ENCODE results near the gene MED13L. TPM values are rescaled to one million over a fixed set of nuclear protein-coding genes. Genes with fewer than 3 reads are reported as not detected.

MED13L gene
- polyA plus RNA-seq, 1 of the 3 experiments (the other 2 are of a cell fraction): 17.1 TPM

- peak; percentile 90 for TF ChIP-seq NFIC (IDR thresholded peaks at IDR 0.05; ENCODE audit: borderline replicate concordance)
- TF ChIP-seq TCF12 (IDR thresholded peaks at IDR 0.05): peak; percentile 51
- peak; percentile 36; the same call in 1 of the 2 replicates for TF ChIP-seq PBX3 (IDR thresholded peaks at IDR 0.05)
- TF ChIP-seq RFX5 (IDR thresholded peaks at IDR 0.05; ENCODE audit: low read length): no peak
- no peak for TF ChIP-seq TEAD4 (IDR thresholded peaks at IDR 0.05; ENCODE audit: borderline replicate concordance, insufficient read depth)
- TF ChIP-seq FOSL2 (IDR thresholded peaks at IDR 0.05; ENCODE audit: borderline replicate concordance, low read depth): peak; percentile 55; the same call in 1 of the 2 replicates
- 0 out of 4 replicates have a peak, but pooled peaks of 1 of the 2 experiments have one; percentile 18 for TF ChIP-seq EP300 (IDR thresholded peaks at IDR 0.05; ENCODE audit: borderline replicate concordance in 1 of 2, low read depth in 1 of 2, low read length in 1 of 2)
- TF ChIP-seq CTCF (IDR thresholded peaks at IDR 0.05): no peak
- 0 out of 2 replicates have a peak, but pooled peaks have one; percentile 14 for TF ChIP-seq SIN3A (IDR thresholded peaks at IDR 0.05; ENCODE audit: borderline replicate concordance, low read depth, low read length)
- no peak for TF ChIP-seq NRF1 (IDR thresholded peaks at IDR 0.05; ENCODE audit: low read depth, low read length)
- TF ChIP-seq TAF1 (IDR thresholded peaks at IDR 0.05; ENCODE audit: borderline replicate concordance, low read depth, low read length): no peak
- peak; percentile 40 for TF ChIP-seq JUND (IDR thresholded peaks at IDR 0.05)
- no peak; the same call in 1 of the 2 replicates for TF ChIP-seq RXRA (IDR thresholded peaks at IDR 0.05; ENCODE audit: borderline replicate concordance, low read depth)
- TF ChIP-seq SMC3 (IDR thresholded peaks at IDR 0.05; ENCODE audit: low read depth, low read length): no peak
- TF ChIP-seq FOXJ3 (CRISPR knock-in tag; IDR thresholded peaks at IDR 0.05): no peak
- no peaks in the 10 kb centered on the region for H3K9me2 ChIP-seq
- H4K20me1 ChIP-seq (ENCODE audit: insufficient read depth): peaks cover 97% of the 10 kb centered on the region
- no peaks in the 10 kb centered on the region for H3K9me3 ChIP-seq
- peak; percentile 44 for DNase-seq
- H3K4me1 ChIP-seq (ENCODE audit: control insufficient read depth in 1 of 2, insufficient read depth in 2 of 2, low read depth in 1 of 2, low read length in 1 of 2): peaks cover 17 to 69% of the 10 kb centered on the region in 2 experiments
- ChIA-PET CTCF (interaction anchor here (0.6 to 2.7 kb wide), 3 partner anchors 9 to 237 kb away, joined by 3 to 7 read pairs (median 3); no protein-coding TSS in a partner anchor), POLR2A (interaction anchor here (0.9 kb wide), 1 partner anchor 35 kb away, joined by 3 read pairs; no protein-coding TSS in a partner anchor)
- peak overlapping the region; percentile 12; the same call in 1 of the 2 replicates for H3K4me2 ChIP-seq
- H3K27ac ChIP-seq (ENCODE audit: low read depth in 2 of 2, low read length in 1 of 2): peak overlapping the region in 1 of 2 experiments; percentile 81; a peak in 2 of 4 replicates
- H3K79me2 ChIP-seq (ENCODE audit: insufficient read depth): peaks cover 100% of the 10 kb centered on the region
- no peaks in the 10 kb centered on the region for H3K36me3 ChIP-seq (replicated peaks in 1 of 2; ENCODE audit: control insufficient read depth in 1 of 2, insufficient read depth in 2 of 2, low read length in 1 of 2)
- 51% methylated on average over 3 of the region's 3 CpGs for WGBS (ENCODE audit: low lambda C conversion rate)
- no peak overlapping the region for H3K4me3 ChIP-seq (ENCODE audit: low read depth in 2 of 2, low read length in 1 of 2)
- no peak overlapping the region for H2AFZ ChIP-seq (ENCODE audit: low read depth)
- peaks cover 49% of the 10 kb centered on the region for H3F3A ChIP-seq (replicated peaks; ENCODE audit: insufficient read depth)
- no peaks in the 10 kb centered on the region for H3K27me3 ChIP-seq (ENCODE audit: insufficient read depth)
- no peak overlapping the region for H3K9ac ChIP-seq
These were observed 142.1 kb downstream of the MED13L start for GRCh38 chr12:116135209-116135930.

Measured in SK-N-SH (cell line).